GM15510 (cell line): Measurements from ENCODE around the gene ANO1.

ENCODE experiments used
- POLR2A ChIP-seq: IDR thresholded peaks from 3 replicates; pipeline ENCODE4 v1.6.1; 2011; ENCODE audit warnings: borderline replicate concordance; ENCODE audit not compliant: insufficient read length; ENCODE audit errors: extremely low read depth

ANO1 gene

DNA sequence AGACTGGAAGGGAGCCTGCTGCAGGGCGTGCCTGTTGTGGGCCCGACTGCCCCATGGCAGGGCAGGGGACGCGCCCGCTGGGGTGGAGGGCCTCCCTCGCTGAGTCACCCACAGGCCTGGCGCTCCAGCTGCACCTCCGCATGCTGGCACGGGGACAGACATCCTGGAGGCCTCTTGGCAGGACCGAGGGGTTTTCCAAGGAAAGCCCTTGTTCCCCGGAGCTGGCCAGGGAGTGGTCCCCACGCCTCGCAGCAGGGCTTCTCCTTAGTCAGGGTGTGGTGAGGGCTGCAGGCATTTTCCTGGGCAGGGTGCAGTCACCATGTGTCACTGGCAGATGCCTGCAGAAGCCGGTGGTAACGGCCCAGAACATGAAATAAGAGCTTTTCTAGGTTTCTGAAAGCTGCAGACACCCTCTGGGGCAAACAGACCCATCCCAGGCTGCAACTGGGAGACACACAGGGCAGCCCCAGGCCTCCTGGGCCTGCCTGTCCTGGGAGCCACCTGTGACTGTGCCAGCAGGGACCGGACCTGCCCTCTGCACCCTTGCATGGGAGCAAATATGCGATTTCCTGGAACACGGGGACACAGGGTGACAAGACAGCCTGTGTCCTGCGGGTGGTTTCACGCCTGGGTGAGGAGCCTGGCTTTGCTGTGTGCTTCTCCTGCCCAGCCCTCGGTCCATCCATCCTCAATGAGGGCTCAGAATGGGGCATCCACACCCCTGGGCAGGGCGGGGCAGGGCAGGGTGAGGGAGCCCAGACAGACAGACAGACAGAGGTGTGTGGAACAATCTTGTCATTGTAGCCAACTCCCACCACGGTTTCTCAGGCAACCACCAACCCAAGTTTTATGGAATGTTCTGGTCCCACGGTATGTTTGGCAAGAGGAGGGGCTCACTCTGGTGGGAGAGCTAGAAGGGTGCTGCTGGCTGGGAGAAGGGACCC is 81.8 kb downstream of the ANO1 start:
- no peak for TF ChIP-seq POLR2A

DNA sequence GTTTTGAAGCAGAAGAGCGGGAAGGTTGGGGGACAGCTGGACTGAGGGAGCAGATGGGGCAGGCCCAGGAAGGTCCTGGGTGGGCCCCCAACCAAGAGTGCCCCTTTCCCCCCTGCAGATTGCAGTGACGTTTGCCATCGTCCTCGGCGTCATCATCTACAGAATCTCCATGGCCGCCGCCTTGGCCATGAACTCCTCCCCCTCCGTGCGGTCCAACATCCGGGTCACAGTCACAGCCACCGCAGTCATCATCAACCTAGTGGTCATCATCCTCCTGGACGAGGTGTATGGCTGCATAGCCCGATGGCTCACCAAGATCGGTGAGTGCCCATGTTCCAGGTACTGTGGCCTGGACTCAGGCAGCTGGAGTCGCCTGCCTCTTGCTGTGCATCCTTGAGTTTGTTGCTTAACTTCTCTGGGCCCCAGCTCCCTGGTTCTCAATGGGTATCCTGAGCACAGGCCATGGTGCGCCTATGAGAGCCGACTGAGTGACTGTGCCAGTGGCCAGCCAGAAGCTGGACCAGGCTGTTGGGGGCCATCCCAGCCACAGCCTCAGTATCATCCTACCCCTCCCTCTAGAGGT is 83.0 kb downstream of the ANO1 start:
- no peak for TF ChIP-seq POLR2A

DNA sequence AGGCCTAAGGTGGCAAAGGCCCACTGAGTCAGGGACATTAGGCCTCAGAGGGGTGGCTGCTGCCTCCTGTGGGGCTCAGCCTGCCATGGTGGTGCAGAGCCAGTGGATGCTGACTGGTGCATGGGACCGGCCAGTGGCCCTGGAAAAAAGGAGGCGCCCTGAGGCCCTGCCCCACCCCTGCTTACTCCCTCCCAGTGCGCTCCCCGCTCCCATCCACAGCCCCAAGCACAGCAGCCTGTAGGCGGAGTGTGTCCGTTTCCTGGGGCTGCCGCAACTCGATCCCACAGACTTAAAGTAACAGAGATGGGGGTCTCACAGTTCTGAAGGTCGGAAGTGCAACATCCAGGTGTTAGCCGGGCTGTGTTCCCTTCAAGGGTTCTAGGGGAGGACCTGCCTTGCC is 86.6 kb downstream of the ANO1 start:
- no peak for TF ChIP-seq POLR2A

DNA sequence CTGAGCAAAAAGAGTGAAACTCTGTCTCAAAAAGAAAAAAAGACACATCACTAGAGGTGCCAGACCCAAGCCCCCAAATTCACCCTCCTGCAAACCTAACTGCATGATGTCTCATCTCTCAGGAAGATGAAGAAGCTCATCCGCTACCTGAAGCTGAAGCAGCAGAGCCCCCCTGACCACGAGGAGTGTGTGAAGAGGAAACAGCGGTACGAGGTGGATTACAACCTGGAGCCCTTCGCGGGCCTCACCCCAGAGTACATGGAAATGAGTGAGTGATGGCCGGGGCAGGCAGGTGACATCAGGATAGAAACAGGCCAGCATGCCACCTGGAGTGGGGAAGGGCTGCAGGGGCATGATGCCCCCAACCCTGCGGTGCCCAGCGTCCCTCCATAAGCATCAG is 89.0 kb downstream of the ANO1 start:
- TF ChIP-seq POLR2A: no peak

DNA sequence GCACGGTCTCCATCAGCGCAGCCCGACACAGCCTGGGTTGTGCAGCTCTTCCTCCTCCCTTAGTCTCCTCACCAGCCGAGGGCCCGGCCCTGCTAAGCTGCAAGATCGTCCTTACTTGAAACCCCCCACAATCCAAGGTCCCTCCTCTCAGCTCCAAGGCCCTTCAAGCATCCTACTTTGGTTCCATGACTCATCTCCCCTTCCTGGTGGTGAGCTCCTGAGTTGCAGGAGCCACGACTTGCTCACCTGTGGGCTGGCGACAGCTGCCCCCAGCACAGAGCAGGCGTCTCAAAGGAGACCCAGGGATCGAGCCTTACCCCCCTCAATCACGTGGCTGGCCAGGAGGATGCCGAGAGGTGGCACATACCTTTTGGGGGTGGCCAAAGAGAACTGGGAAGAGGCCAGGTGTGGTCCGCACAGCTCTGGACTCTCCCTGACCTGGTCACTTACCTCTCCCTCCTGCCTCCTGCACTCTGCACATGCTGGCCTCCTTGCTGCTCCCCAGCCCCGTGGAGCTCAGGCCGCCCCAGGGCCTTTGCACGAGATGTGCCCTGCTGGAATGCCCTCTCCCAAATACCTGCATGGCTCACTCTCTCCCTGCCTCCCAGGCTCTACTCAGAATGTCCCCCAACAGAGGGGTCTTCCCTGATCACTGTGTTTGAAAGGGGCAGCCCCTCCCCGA is 89.7 kb downstream of the ANO1 start:
- no peak for TF ChIP-seq POLR2A

DNA sequence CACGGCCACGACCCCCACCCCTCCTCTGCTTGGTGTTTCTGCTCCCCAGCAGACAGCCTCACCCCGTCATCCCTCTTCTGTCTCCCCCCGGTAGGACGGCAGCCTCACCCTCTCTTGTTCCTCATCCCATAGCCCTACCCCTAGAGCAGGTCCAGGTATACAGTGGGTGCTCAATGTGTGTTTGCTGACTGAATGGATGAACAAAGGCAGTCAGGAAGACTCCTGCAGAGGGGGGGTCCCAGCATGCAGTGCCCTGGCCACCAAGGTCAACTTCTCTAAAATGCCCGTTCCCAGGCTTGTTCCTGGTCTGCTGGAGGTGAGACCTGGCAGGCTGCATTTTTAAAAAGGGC is 90.3 kb downstream of the ANO1 start:
- no peak for TF ChIP-seq POLR2A

DNA sequence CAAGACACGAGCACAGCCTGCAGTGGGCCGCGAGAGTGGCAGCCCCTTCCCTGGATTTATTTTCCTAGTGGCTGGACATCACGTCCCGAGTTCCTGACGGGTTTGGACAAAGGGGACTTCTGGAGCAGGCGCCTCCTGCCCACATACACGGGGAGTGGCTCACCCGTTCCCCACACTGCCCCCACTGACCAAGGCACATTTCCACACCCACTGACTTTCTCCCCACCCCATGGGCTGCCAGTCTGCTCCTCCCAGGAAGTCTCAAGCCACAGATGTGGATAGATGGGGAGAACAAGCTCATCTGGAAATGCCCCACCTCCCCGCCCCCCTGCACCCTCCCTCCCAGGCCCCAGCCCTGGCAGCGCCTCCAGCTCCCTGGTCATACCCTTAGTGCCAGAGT is 91.0 kb downstream of the ANO1 start:
- TF ChIP-seq POLR2A: no peak

DNA sequence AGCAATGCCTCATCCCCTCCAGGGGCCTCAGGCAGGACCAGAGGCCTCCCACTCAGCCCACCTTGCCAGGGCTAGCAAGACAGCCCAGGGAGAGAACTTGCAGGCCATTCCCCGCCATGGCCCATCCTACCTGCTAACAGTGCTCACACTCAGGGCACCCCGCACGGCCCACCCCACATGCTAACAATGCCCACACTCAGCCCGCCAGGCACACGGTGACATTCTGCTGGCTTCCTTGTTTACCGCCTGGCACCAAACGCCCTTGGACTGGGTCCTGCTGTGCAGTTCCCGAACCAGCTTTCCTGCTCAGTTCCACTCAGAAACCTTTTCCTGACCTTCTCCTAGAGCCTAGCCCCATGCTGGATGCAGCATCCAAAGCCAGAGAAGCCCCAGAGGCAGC is 91.5 kb downstream of the ANO1 start:
- TF ChIP-seq POLR2A: no peak

DNA sequence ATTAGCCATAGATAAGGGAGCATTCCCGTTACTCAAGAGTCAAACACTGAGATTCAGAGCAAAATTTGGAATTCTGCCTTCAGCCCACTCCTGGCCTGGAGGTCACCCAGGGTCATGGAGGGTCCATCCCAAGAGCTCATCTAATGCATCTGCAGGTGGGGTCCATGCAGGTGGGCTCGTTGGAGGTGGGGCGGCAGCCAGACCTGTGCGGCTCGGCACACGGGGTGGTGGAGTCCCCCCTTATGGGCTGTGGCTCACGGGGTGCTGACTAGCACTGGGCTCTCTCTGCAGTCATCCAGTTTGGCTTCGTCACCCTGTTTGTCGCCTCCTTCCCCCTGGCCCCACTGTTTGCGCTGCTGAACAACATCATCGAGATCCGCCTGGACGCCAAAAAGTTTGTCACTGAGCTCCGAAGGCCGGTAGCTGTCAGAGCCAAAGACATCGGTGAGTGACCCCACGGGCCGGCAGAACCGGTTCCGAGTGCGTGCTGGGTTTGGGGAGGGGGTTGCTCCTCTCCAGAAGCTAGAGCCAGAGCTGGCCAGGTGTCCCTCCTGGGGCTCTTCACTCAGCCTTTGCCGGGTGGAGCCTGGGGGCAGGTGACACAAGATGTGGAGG is 92.6 kb downstream of the ANO1 start:
- TF ChIP-seq POLR2A: no peak

DNA sequence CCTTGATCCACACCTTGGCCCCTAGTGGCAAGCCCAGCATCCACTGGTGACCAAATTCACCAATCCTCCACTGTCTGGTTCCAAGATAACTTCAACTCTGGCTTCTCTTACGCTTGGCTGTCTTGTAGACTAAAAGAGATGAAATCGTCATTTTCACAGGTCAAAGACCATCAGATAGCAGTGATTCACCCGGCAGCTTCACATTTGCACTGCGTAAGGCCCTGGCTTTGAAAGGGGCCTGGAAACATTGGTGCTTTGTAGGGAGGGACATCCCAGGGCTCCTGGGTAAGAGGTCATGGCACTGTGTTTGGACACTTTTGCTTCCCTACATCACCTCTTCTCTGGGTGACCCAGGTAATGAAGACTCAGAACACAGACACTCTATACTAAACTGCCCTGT is 94.9 kb downstream of the ANO1 start:
- no peak for TF ChIP-seq POLR2A

DNA sequence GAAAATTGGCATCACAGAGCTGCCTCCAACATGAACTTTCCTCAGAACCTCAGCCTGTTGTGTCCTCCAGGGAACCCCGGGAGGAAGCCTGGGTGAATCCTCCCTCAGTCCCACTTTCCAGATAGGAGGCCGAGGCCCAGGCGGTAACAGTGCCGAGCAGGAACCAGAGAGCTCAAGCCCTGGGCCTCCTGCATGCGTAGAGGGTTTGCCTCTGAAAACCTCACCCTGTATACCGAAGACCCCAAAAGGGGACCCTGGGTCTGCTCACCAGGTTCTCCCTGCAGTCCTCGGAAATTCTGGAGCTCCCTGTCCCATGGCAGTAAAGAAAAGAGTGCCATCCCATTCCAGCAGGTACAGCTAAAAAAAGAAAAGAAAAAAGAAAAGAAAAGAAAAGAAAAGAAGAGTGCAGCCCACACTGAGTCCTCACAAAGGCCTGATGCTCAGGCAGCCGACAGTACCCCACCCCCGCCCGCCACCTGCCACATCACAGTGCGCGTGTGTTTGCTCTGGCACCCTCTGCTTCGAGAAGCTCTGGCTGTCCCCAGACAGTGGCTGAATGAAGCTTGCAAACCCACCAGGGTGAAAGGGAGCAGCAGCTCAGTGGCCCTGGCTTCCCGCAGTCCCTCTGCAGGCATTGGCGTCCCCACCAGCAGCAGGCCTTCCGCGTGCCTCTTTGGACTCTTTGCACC is 96.6 kb downstream of the ANO1 start:
- TF ChIP-seq POLR2A: no peak

DNA sequence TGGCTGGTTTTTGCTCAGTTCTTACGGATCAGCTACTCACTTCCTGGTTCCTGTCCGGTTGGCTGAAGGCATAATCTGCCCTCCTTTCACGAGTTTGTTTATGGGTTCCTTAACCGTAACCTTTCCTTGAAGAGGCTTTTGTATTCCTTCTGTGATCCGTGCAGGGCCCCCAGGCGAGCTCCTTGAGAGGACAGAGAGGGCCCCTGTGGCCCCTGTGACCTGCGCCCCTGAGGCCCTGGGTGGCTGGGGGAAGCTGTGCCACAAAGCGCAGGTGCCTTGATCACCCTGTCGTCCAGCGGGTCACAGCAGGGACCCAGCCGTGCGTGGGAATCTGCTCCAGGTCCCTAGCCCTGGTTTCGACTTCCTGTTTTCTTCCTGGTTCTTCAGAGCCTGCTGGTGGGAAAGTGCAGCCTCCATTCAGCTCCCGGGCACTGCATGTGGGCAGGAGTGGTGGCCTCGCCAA is 97.2 kb downstream of the ANO1 start:
- TF ChIP-seq POLR2A: no peak

DNA sequence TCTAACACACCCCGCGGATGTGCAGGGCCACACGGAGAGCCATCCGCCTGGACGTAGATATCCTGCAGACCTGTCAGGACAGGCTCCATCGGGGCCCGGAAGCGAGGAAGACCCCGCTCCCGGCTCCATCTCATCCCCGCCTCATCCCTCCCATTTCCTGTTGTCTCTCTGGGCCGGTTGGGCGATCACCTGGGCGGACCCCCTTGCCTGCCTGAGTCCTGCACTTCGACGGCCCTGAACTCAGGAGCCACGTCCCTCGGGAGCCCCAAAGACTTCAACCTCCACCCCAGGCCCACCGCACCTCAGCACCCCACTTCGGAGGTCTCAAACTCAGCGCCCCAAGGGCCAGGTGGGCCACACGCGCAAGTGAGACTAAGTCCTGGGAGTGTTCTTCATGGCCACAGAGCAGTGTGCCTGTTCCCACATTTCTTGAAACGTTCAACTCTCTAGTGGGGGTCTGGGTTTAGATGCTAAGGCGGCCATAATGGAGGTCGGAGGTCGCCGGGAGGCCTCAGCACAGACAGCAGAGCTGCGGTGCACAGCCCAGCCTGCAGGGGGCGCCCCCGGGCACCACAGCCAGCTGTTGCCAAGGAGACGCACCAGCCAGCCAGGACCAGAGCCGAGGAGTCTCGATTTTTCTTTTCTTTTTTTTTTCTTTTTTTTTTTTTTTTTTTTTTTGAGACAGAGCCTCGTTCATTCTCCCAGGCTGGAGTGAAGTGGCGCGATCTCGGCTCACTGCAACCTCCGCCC is 99.0 kb downstream of the ANO1 start:
- no peak for TF ChIP-seq POLR2A

DNA sequence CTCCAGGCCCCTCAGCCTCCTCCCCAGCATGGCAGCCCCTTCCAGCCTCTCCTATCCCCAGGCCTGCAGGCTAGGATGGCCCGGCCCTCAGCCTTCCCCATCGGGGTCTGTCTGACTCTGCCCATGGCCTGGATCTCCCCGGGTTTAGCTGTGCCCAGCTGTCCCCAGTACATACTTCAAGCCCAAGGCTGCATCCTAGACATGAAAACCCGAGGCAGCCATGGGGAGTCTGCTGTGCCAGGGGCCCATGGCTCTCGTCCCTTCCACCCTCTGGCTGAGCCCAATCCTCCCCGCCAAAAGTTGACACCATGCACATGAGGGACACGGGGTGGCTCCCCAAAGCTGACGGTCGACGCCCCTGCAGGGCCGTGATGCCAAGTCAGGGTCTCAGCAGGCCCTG is 102.8 kb downstream of the ANO1 start:
- TF ChIP-seq POLR2A: no peak
